HepG2 (cell line): ENCODE data around the gene RBM12. TPM values are rescaled to one million over a fixed set of nuclear protein-coding genes. Genes with fewer than 3 reads are reported as not detected.
A peak's percentile ranks its signal among the peaks of the same experiment; 100 is the strongest.

Source experiments
- ATAC-seq: fragments of 200-7000 bp; cut with Tn5 transposase; 3 replicates; pipeline ENCODE4 v1.9.1; 2020; ENCODE audit warnings: mild to moderate bottlenecking, moderate library complexity
- BruUV-seq: library from RNA; stranded (reverse); fragments of 400-500 nt; replicated peaks from 2 replicates; lab custom pipeline; 2021; lab: Mats Ljungman, UMichigan
- CTCF ChIA-PET: fragments of 300-600 bp; formaldehyde crosslinking; extraction: SDS; loops from one replicate; lab custom pipeline; 2021; ENCODE audit warnings: low total read pairs, inconsistent platforms, low intra/inter-chr PET ratio; lab: Yijun Ruan, JAX
- POLR2A ChIA-PET: fragments of 350-600 bp; sonication (Branson Sonifier 250); formaldehyde crosslinking; loops from one replicate; lab custom pipeline; 2020; ENCODE audit warnings: antibody characterized with exemption, inconsistent platforms; lab: Yijun Ruan, JAX
- DNase-seq: peaks from one replicate; pipeline ENCODE4 v3.0.0-alpha.2; 2015; ENCODE audit warnings: low spot score
- FAIRE-seq: peaks from 3 replicates; lab custom pipeline; 2011; peaks lifted over from hg19 to GRCh38; lab: Jason Lieb, UNC
- H2AFZ ChIP-seq: one replicate; pipeline ENCODE4 v1.6.1; 2011; ENCODE audit warnings: low read length, inconsistent platforms
- H3K27ac ChIP-seq: fragments of 300-600 bp; 3 replicates; pipeline ENCODE4 v1.8.0; 2011; ENCODE audit warnings: mixed run types, mild to moderate bottlenecking, mixed read lengths, low read length, inconsistent platforms; ENCODE audit not compliant: insufficient read depth; ENCODE audit errors: extremely low read length
- H3K27me3 ChIP-seq, 2 experiments: fragments of 200-600 bp in 1 of 2; 2 replicates in 1 of 2; 3 replicates in 1 of 2; pipeline versions ENCODE4 v1.6.0 to v1.8.0; 2011; ENCODE audit warnings: low read length in 2 of 2, mild to moderate bottlenecking in 2 of 2, moderate library complexity in 2 of 2, inconsistent platforms in 1 of 2; ENCODE audit not compliant: insufficient read depth in 2 of 2, control insufficient read depth in 1 of 2
- H3K36me3 ChIP-seq, 2 experiments: fragments of 200-600 bp in 1 of 2; replicated peaks in 1 of 2; 2 replicates in 1 of 2; 3 replicates in 1 of 2; pipeline versions ENCODE4 v1.5.1 to v1.8.0; 2011; ENCODE audit warnings: low read length in 2 of 2, inconsistent platforms in 1 of 2; ENCODE audit not compliant: insufficient read depth in 2 of 2, control insufficient read depth in 1 of 2
- H3K4me1 ChIP-seq: 2 replicates; pipeline ENCODE4 v1.5.1; 2012; ENCODE audit warnings: low read length, inconsistent platforms; ENCODE audit not compliant: insufficient read depth
- H3K4me2 ChIP-seq: 2 replicates; pipeline ENCODE4 v1.6.0; 2011; ENCODE audit warnings: low read depth, low read length, inconsistent platforms
- H3K4me3 ChIP-seq, 3 experiments: fragments of 200-600 bp in 1 of 3; sonication (generic), shearing (Covaris generic) in 1 of 3; replicated peaks in 1 of 3; 2 replicates each; pipeline ENCODE4 v1.5.1; 2011 to 2016; ENCODE audit warnings: low read length in 3 of 3, inconsistent platforms in 2 of 3, low read depth in 2 of 3, mild to moderate bottlenecking in 2 of 3, control low read depth in 1 of 3, mixed read lengths in 1 of 3; ENCODE audit not compliant: insufficient read depth in 1 of 3
- H3K79me2 ChIP-seq: one replicate; pipeline ENCODE4 v1.6.1; 2011; ENCODE audit warnings: low read length, inconsistent platforms; ENCODE audit not compliant: insufficient read depth
- H3K9ac ChIP-seq: 2 replicates; pipeline ENCODE4 v1.6.0; 2011; ENCODE audit warnings: mild to moderate bottlenecking, low read depth, low read length, inconsistent platforms; ENCODE audit not compliant: insufficient read depth
- H3K9me3 ChIP-seq: 2 replicates; pipeline ENCODE4 v1.5.1; 2012; ENCODE audit warnings: mild to moderate bottlenecking, low read length
- H4K20me1 ChIP-seq: 2 replicates; pipeline ENCODE4 v1.6.0; 2011; ENCODE audit warnings: inconsistent platforms, mild to moderate bottlenecking, low read length, moderate library complexity; ENCODE audit not compliant: insufficient read depth
- DNMT3B ChIP-seq: conservative IDR thresholded peaks from 2 replicates; pipeline ENCODE4 v1.6.1; 2016; ENCODE audit warnings: missing biosample characterization, control low read depth
- HOXD1 ChIP-seq: sonication (generic); formaldehyde crosslinking; IDR thresholded peaks from 2 replicates; pipeline ENCODE4 v1.5.0; 2020; ENCODE audit warnings: missing genetic modification reagents
- LRRFIP1 ChIP-seq: sonication (generic); formaldehyde crosslinking; conservative IDR thresholded peaks from 2 replicates; pipeline ENCODE4 v1.4.0; 2020; ENCODE audit warnings: missing genetic modification reagents
- POGK ChIP-seq: sonication (generic); formaldehyde crosslinking; conservative IDR thresholded peaks from 2 replicates; pipeline ENCODE4 v1.8.0; 2022; ENCODE audit warnings: mild to moderate bottlenecking, moderate library complexity, missing genetic modification reagents
- RBFOX2 ChIP-seq: fragments of 200-400 bp; formaldehyde crosslinking; IDR thresholded peaks from 2 replicates; pipeline ENCODE4 v1.6.1; 2017; ENCODE audit warnings: low read depth, mild to moderate bottlenecking, low read length
- ZBTB40 ChIP-seq, 2 experiments: fragments of 450-650 bp in 1 of 2; sonication (generic) in 1 of 2; formaldehyde crosslinking in 1 of 2; IDR thresholded peaks; 2 replicates each; pipeline versions ENCODE4 v1.6.1 to v1.8.0; 2016 to 2022; ENCODE audit warnings: antibody characterized with exemption in 1 of 2, mild to moderate bottlenecking in 1 of 2, missing genetic modification reagents in 1 of 2
- WGBS: methylation state at CpG from one replicate; pipeline ENCODE4 v1.1.6; 2017; ENCODE audit warnings: low lambda C conversion rate; 5-methylcytosine and 5-hydroxymethylcytosine counted together
- in situ Hi-C: cut with HindIII; loops from 2 replicates; pipeline ENCODE4 v1.10.0; 2017; ENCODE audit warnings: low pct_unique_long_range_greater_than_20kb; ENCODE audit not compliant: extremely low pct_ligation_motif_present
- intact Hi-C: fragments of 100-400 bp; cut with micrococcal nuclease; formaldehyde crosslinking; loops from one replicate; pipeline ENCODE4 v1.10.0; 2022; ENCODE audit not compliant: unreplicated experiment
- polyA plus RNA-seq, 8 experiments: library from polyadenylated mRNA; depleted of rRNA in 3 of 8; stranded (reverse) in 7 of 8; unstranded in 1 of 8; fragments of >200 nt; fragmentation: Illumina TruSeq in 4 of 8; extraction: Trizol in 4 of 8; gene quantifications; 2 replicates each; pipeline versions ENCODE4 v1.2.1 to v1.2.3, GENCODE V29; 2011 to 2016; ENCODE audit warnings: low read depth in 4 of 8, missing spikeins in 1 of 8, mixed read lengths in 1 of 8; ENCODE audit not compliant: insufficient read depth in 1 of 8
- total RNA-seq, 5 experiments: library from RNA; depleted of rRNA; stranded (reverse); fragments of >200 nt; fragmentation: Illumina TruSeq; extraction: Trizol; gene quantifications; 2 replicates each; pipeline ENCODE4 v1.2.3, GENCODE V29; 2016; ENCODE audit warnings: low read depth in 1 of 5
- TF ChIP-seq, protein P1 (sequence below): sonication (generic); formaldehyde crosslinking; IDR thresholded peaks from 2 replicates; pipeline ENCODE4 v1.4.0; 2020; ENCODE audit warnings: missing genetic modification reagents

The RBM12 gene
- total and polyA plus RNA-seq, 2 of the 13 experiments (the other 11 are each of a cell fraction or from before 2014, with no cell fraction given): 97.9 to 104 TPM

- Histone ChIP-seq H3K9me3 (no peaks in the 10 kb centered on the region), H3K4me1 (peaks cover 64% of the 10 kb centered on the region), H3K36me3 (peaks cover 0 to 7% of the 10 kb centered on the region in 2 experiments; a peak in 3 of 5 replicates), H3K9ac (peak overlapping the region; percentile 99), H3K4me2 (peak overlapping the region; percentile 95), H3K4me3 (peak overlapping the region; percentile 76 to 99 (median 79); a peak in 5 of 6 replicates), H4K20me1 (peaks cover 70% of the 10 kb centered on the region), H2AFZ (no peak overlapping the region), H3K27ac (peak overlapping the region; percentile 10), H3K27me3 (no peaks in the 10 kb centered on the region; a peak in 1 of 5 replicates), H3K79me2 (peaks cover 78% of the 10 kb centered on the region)
- WGBS: 34% methylated on average over 3 of the region's 3 CpGs
- ATAC-seq (no peak), DNase-seq (no peak), FAIRE-seq (no peak)
- no TSS peak for BruUV-seq
- intact Hi-C loops (no loop called here), in situ Hi-C loops (loop anchor here (5.0 kb wide), 1 partner anchor 45 kb away; the partner anchor contains the start of gene SPAG4)
- ChIA-PET CTCF (no interaction called here), POLR2A (interaction anchor here (2.5 kb wide), 1 partner anchor 81 kb away, joined by 20 read pairs; the partner anchor contains the start of gene RBM39)
- TF ChIP-seq LRRFIP1 (no peak), POGK (CRISPR knock-in tag) (no peak), ZBTB40 (IDR thresholded peaks at IDR 0.05) (no peak), ZBTB40 (CRISPR knock-in tag; IDR thresholded peaks at IDR 0.05) (no peak), HOXD1 (no peak), RBFOX2 (0 out of 2 replicates have a peak, but pooled peaks have one; percentile 46), DNMT3B (no peak)
- TF ChIP-seq, protein P1, sequence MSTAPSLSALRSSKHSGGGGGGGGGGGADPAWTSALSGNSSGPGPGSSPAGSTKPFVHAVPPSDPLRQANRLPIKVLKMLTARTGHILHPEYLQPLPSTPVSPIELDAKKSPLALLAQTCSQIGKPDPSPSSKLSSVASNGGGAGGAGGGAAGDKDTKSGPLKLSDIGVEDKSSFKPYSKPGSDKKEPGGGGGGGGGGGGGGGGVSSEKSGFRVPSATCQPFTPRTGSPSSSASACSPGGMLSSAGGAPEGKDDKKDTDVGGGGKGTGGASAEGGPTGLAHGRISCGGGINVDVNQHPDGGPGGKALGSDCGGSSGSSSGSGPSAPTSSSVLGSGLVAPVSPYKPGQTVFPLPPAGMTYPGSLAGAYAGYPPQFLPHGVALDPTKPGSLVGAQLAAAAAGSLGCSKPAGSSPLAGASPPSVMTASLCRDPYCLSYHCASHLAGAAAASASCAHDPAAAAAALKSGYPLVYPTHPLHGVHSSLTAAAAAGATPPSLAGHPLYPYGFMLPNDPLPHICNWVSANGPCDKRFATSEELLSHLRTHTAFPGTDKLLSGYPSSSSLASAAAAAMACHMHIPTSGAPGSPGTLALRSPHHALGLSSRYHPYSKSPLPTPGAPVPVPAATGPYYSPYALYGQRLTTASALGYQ (CRISPR knock-in tag): 0 out of 2 replicates have a peak, but pooled peaks have one; percentile 24
Measured at GRCh38 chr20:35661908-35662307, 2.8 kb downstream of the RBM12 start.
